ENCODE results near the gene ARHGEF11.
A peak's percentile ranks its signal among the peaks of the same experiment; 100 is the strongest.

The ARHGEF11 gene

GRCh38 chr1:156892190-156893047, 153.1 kb downstream of the ARHGEF11 start:
- peak; percentile 96 for DNase-seq

DNA sequence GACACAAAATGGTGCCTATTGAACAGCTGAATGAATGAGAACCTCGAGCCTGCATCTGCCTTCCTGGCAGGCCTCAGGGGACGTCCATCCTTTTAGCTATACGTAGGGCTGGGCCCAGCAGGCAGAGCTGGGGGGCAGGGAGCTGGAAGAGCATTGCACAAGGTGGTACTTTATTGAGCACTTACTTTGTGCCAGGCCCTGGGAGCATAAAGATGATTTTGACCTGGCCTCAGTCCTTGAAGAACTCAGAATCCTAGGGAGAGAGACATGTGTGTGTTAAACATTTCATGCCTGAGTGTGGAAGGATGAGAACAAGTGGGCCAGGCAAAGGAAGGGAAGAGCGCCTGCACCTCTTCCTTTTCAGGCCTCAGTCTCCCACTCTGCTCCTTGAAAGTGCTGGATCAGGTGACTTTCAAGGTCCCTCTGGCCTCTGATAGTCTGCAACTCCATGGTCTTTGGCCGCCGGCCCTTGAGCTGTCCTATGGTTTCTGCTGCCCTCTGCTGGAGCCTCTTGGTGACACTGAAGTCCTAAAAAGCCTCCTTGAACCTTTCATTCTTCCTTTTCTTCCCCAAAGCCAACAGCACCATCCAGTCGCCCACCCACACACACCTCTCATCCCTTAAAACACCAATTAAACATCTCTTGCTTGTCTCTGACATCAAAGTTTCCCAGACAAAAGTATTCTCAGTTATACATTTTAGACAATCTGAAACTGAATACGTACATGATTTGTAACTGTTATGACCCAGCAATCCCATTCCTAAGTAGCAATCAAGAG, 155.6 kb downstream of the ARHGEF11 start:
- peak; percentile 87 for DNase-seq

DNA sequence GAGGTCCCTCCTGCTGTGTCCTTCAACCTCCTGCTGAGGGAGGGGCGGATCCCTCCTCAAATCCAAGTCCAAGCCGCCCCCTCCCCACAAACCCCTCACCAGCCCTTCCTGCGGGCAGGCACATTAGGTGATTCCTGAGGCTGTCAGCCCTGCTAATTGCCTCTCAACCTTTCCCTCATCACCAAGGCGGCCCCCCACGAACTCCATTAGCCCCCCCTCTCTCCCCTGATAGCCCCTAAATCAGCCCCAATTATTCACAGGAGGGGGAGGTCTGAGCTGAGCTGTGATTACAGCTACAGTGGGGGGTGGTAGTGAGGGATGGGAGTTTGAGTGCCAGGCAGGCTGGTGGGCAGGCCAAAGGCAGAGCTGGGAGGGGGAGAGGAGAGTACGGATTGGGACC, 157.8 kb downstream of the ARHGEF11 start:
- no peak for DNase-seq

DNA sequence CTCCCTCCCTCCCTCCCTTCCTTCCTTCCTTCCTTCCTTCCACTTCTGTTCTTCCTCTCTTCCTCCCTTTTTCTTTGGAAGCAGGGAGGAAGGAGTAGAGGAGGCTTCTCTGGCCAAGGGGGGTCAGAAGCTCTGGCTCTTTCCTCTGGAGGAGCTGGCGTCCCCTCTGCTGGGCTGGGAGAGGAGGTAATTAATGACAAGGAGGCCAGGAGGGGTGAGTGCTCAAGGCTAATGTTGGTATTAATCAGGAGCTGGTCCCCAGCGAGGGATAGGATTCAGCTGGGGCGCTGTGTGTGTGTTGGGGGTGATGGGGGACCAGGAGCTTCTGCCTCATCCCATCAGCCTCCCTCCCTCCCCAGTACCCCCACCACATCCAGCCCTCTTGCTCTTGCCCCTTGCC, 158.2 kb downstream of the ARHGEF11 start:
- no peak for DNase-seq

DNA sequence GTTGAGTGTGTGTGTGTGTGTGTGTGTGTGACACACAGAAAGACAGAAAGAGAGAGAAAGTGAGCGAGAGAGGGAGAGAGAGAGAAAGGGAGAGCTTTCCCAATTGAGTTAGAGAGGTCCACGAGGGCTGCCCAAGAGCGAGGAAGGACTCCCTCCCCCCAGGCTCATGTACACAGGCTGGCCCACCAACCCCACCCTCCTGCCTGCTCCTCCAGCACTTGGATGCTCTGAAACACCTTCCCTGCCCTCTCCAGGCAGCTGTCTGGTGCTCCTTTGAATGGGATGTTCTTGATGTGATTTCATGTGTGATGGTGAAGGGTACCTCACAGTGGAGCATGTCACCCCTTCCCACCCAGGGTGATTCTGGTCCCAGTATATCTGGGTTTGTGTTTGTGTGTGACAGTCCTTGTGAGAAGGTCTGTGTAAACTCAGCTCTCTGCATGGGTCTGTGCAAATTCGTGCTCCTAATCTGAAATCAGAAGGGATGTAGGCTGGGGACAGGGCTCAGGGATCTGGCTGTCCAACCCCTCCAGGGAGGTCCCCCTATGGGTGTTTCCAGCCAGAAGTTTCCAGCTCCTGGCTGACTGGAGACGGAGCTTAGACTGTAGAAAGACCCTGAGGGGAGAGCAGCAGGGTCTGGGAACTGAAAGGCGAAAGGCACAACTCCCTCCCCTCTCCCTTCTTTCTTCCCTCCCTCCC, 158.8 kb downstream of the ARHGEF11 start:
- DNase-seq, result no peak

DNA sequence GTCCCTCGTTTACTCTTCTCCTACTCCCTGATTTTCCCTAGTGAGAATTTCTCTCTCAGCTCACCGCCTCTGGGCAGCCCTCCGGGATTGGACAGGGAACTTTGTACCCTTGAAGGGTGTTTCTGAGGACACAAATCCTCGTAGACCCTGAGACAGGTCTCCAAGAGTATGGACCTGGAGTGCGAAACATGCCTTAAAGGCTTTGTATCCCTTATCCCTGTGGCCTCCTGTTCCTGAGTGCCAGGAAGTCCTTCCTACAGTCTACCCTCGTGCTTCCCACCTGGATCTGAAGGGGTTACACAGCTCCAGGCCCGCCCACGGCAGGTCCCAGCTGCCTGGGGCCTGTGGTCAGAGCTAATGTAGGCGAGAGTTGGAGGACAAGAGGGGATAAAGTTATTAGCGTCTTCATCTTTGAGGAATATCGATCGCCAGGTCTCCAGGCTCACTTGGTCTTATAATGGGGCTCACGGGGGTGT, 159.6 kb downstream of the ARHGEF11 start:
- no peak for DNase-seq

- no peak for DNase-seq
These were observed 160.2 kb downstream of the ARHGEF11 start for GRCh38 chr1:156885314-156885713.
